ENCODE data around the gene GZMM. TPM values are rescaled to one million over a fixed set of nuclear protein-coding genes. Genes with fewer than 3 reads are reported as not detected.

Gene GZMM
- total and polyA plus RNA-seq, 2 experiments from 2014 or later = not detected

GRCh38 chr19:513368-514165 is 30.3 kb upstream of the GZMM start:
- Histone ChIP-seq H3K79me2 (peaks cover 25% of the 10 kb centered on the region), H3K27ac (peak overlapping the region; percentile 31), H3K27me3 (no peaks in the 10 kb centered on the region), H3K4me1 (ENCODE audit: insufficient read depth) (peaks cover 34% of the 10 kb centered on the region), H4K20me1 (ENCODE audit: insufficient read depth, poor library complexity, severe bottlenecking) (no peaks in the 10 kb centered on the region), H3K4me2 (no peak overlapping the region), H3K9me2 (replicated peaks; ENCODE audit: insufficient read depth) (no peaks in the 10 kb centered on the region), H3K36me3 (replicated peaks; ENCODE audit: insufficient read depth, low read depth) (no peaks in the 10 kb centered on the region), H3K4me3 (no peak overlapping the region), H3K9me3 (ENCODE audit: low read depth) (no peaks in the 10 kb centered on the region), H2AFZ (no peak overlapping the region)
- DNase-seq (ENCODE audit: low spot score) = no peak
- TF ChIP-seq CTCF (IDR thresholded peaks at IDR 0.05; ENCODE audit: poor library complexity) (no peak), EZH2 (IDR thresholded peaks at IDR 0.05; ENCODE audit: borderline replicate concordance) (no peak), EZH2phosphoT487 (IDR thresholded peaks at IDR 0.05; ENCODE audit: low read depth, severe bottlenecking, unreplicated experiment) (no peak)
- WGBS (ENCODE audit: low lambda C conversion rate, missing lambda C conversion rate) = 95% methylated on average over 10 of the region's 10 CpGs

GRCh38 chr19:514166-514663 is 29.6 kb upstream of the GZMM start:
- DNase-seq (ENCODE audit: low spot score) = no peak
- H3K9me3 ChIP-seq (ENCODE audit: low read depth) = no peaks in the 10 kb centered on the region
- H3K4me1 ChIP-seq (ENCODE audit: insufficient read depth) = peaks cover 34% of the 10 kb centered on the region
- H3K9me2 ChIP-seq (replicated peaks; ENCODE audit: insufficient read depth) = no peaks in the 10 kb centered on the region
- WGBS (ENCODE audit: low lambda C conversion rate, missing lambda C conversion rate) = 98% methylated on average over 9 of the region's 9 CpGs
- no peak overlapping the region for H3K4me3 ChIP-seq
- peaks cover 18% of the 10 kb centered on the region for H3K79me2 ChIP-seq
- no peaks in the 10 kb centered on the region for H4K20me1 ChIP-seq (ENCODE audit: insufficient read depth, poor library complexity, severe bottlenecking)
- H3K27ac ChIP-seq = no peak overlapping the region
- no peak overlapping the region for H2AFZ ChIP-seq
- H3K4me2 ChIP-seq = no peak overlapping the region
- H3K27me3 ChIP-seq = no peaks in the 10 kb centered on the region
- no peaks in the 10 kb centered on the region for H3K36me3 ChIP-seq (replicated peaks; ENCODE audit: insufficient read depth, low read depth)
- no peak for TF ChIP-seq EZH2phosphoT487 (IDR thresholded peaks at IDR 0.05; ENCODE audit: low read depth, severe bottlenecking, unreplicated experiment)
- TF ChIP-seq EZH2 (IDR thresholded peaks at IDR 0.05; ENCODE audit: borderline replicate concordance) = no peak
- TF ChIP-seq CTCF (IDR thresholded peaks at IDR 0.05; ENCODE audit: poor library complexity) = no peak

GRCh38 chr19:517721-518597 is 25.9 kb upstream of the GZMM start:
- no peaks in the 10 kb centered on the region for H3K36me3 ChIP-seq (replicated peaks; ENCODE audit: insufficient read depth, low read depth)
- TF ChIP-seq EZH2 (IDR thresholded peaks at IDR 0.05; ENCODE audit: borderline replicate concordance) = no peak
- no peak for TF ChIP-seq EZH2phosphoT487 (IDR thresholded peaks at IDR 0.05; ENCODE audit: low read depth, severe bottlenecking, unreplicated experiment)
- no peak for TF ChIP-seq CTCF (IDR thresholded peaks at IDR 0.05; ENCODE audit: poor library complexity)
- peaks cover 16% of the 10 kb centered on the region for H3K79me2 ChIP-seq
- H3K4me2 ChIP-seq = no peak overlapping the region
- no peak overlapping the region for H3K4me3 ChIP-seq
- no peaks in the 10 kb centered on the region for H4K20me1 ChIP-seq (ENCODE audit: insufficient read depth, poor library complexity, severe bottlenecking)
- peaks cover 15% of the 10 kb centered on the region for H3K4me1 ChIP-seq (ENCODE audit: insufficient read depth)
- DNase-seq (ENCODE audit: low spot score) = peak; percentile 92
- H2AFZ ChIP-seq = no peak overlapping the region
- H3K27me3 ChIP-seq = no peaks in the 10 kb centered on the region
- peak overlapping the region; percentile 90 for H3K27ac ChIP-seq
- no peaks in the 10 kb centered on the region for H3K9me3 ChIP-seq (ENCODE audit: low read depth)
- no peaks in the 10 kb centered on the region for H3K9me2 ChIP-seq (replicated peaks; ENCODE audit: insufficient read depth)
- WGBS (ENCODE audit: low lambda C conversion rate, missing lambda C conversion rate) = no CpG with 5 or more reads among the region's 10 CpGs
